ENCODE results near the gene LY6G5C. TPM values are rescaled to one million over a fixed set of nuclear protein-coding genes. Genes with fewer than 3 reads are reported as not detected.

Gene LY6G5C
- total and polyA plus RNA-seq, 9 of the 15 experiments (the other 6 are each of a cell fraction or from before 2014, with no cell fraction given) = 0.10 to 0.67 (median 0.46) TPM; not detected in 4

GRCh38 chr6:31680226-31681134 is at the start of gene LY6G5C (continued):
- TF ChIP-seq AFF1 (IDR thresholded peaks at IDR 0.05; ENCODE audit: low read depth in 1 of 2, partially characterized antibody in 2 of 2) (peak in 1 of 2 experiments; percentile 49), PBX2 (CRISPR knock-in tag; IDR thresholded peaks at IDR 0.05; ENCODE audit: low read depth) (no peak), PBX2 (tag; conservative IDR thresholded peaks at IDR 0.05; ENCODE audit: low read depth) (no peak), GABPB1 (CRISPR knock-in tag; IDR thresholded peaks at IDR 0.05) (no peak), THAP12 (CRISPR knock-in tag; IDR thresholded peaks at IDR 0.05) (0 out of 2 replicates have a peak, but pooled peaks have one; percentile 25), HCFC1 (IDR thresholded peaks at IDR 0.05; ENCODE audit: low read depth, low read length) (peak; percentile 35; the same call in 1 of the 2 replicates), U2AF1 (optimal IDR thresholded peaks at IDR 0.05; ENCODE audit: low read depth, low read length) (no peak), CAMTA2 (CRISPR knock-in tag; conservative IDR thresholded peaks at IDR 0.05) (no peak), RAD21 (CRISPR knock-in tag; conservative IDR thresholded peaks at IDR 0.05 in 1 of 2, IDR thresholded peaks at IDR 0.05 in 1 of 2) (peak; percentile 99 to 100), ZNF764 (CRISPR knock-in tag; IDR thresholded peaks at IDR 0.05; ENCODE audit: low read depth) (no peak), ZNF561 (CRISPR knock-in tag; conservative IDR thresholded peaks at IDR 0.05) (no peak), FOS (IDR thresholded peaks at IDR 0.05; ENCODE audit: extremely low read depth, insufficient read length) (no peak), ZNF277 (CRISPR knock-in tag; IDR thresholded peaks at IDR 0.05; ENCODE audit: borderline replicate concordance) (no peak), CBX1 (IDR thresholded peaks at IDR 0.05; ENCODE audit: low read depth) (no peak), DPF2 (IDR thresholded peaks at IDR 0.05) (no peak)
